BLaER1 (cell line): ENCODE results near the gene MAPRE2.

Experiments
- H3K27ac ChIP-seq: shearing (Covaris generic); formaldehyde crosslinking; 2 replicates; pipeline ENCODE4 v1.8.1; 2022
- H3K27me3 ChIP-seq: shearing (Covaris generic); formaldehyde crosslinking; 2 replicates; pipeline ENCODE4 v1.8.1; 2022
- H3K36me3 ChIP-seq: shearing (Covaris generic); formaldehyde crosslinking; 2 replicates; pipeline ENCODE4 v1.8.1; 2022
- H3K4me1 ChIP-seq: shearing (Covaris generic); formaldehyde crosslinking; 2 replicates; pipeline ENCODE4 v1.8.1; 2022
- H3K4me2 ChIP-seq: shearing (Covaris generic); formaldehyde crosslinking; 2 replicates; pipeline ENCODE4 v1.8.1; 2022
- H3K4me3 ChIP-seq: shearing (Covaris generic); formaldehyde crosslinking; 2 replicates; pipeline ENCODE4 v1.8.1; 2022
- H3K9ac ChIP-seq: shearing (Covaris generic); formaldehyde crosslinking; 2 replicates; pipeline ENCODE4 v1.8.1; 2022
- H3K9me3 ChIP-seq: shearing (Covaris generic); formaldehyde crosslinking; 2 replicates; pipeline ENCODE4 v1.8.1; 2022
- H4K20me1 ChIP-seq: shearing (Covaris generic); formaldehyde crosslinking; 2 replicates; pipeline ENCODE4 v1.8.1; 2022
- Cebpa-rat ChIP-seq: shearing (Covaris generic); IDR thresholded peaks from 2 replicates; pipeline ENCODE4 v1.8.1; 2022

MAPRE2 gene

DNA sequence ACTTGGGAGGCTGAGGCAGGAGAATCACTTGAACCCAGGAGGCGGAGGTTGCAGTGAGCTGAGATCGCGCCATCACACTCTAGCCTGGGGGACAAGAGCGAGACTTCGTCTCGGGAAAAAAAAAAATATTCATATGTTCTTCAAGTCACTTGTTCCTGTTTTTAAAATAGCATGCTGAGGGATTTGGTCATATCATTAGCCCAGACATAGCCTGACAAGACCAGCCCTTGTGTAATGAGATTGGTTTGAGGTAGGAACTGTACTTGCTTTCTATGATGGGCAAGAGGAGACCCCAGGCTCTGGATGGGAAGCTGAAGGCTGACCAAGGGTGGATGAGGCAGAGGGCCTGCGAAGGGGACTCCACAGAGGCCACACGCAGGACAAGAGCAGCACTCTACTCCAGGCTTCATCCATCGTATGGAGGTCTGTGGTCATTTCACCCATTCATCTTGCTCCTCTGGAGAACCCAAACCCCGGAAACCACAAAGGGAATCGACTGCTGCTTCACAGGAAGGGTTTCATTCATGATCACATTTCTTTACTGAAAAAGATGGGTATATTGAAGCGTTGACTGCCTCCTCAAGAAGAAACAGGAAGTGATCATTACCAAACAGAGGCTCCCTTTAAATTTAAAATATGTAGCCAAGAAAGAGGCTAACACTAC is 112.5 kb downstream of the MAPRE2 start:
- H3K9me3 ChIP-seq = peaks cover 5% of the 10 kb centered on the region
- H3K27me3 ChIP-seq = no peaks in the 10 kb centered on the region
- 0 out of 2 replicates have a peak overlapping the region, but pooled peaks have one; percentile 22 for H3K27ac ChIP-seq
- no peaks in the 10 kb centered on the region for H4K20me1 ChIP-seq
- H3K9ac ChIP-seq = no peak overlapping the region
- no peak for TF ChIP-seq Cebpa-rat
- peaks cover 33% of the 10 kb centered on the region for H3K4me1 ChIP-seq
- no peak overlapping the region for H3K4me3 ChIP-seq
- no peaks in the 10 kb centered on the region; the same call in 1 of the 2 replicates for H3K36me3 ChIP-seq
- H3K4me2 ChIP-seq = peak overlapping the region; percentile 58

DNA sequence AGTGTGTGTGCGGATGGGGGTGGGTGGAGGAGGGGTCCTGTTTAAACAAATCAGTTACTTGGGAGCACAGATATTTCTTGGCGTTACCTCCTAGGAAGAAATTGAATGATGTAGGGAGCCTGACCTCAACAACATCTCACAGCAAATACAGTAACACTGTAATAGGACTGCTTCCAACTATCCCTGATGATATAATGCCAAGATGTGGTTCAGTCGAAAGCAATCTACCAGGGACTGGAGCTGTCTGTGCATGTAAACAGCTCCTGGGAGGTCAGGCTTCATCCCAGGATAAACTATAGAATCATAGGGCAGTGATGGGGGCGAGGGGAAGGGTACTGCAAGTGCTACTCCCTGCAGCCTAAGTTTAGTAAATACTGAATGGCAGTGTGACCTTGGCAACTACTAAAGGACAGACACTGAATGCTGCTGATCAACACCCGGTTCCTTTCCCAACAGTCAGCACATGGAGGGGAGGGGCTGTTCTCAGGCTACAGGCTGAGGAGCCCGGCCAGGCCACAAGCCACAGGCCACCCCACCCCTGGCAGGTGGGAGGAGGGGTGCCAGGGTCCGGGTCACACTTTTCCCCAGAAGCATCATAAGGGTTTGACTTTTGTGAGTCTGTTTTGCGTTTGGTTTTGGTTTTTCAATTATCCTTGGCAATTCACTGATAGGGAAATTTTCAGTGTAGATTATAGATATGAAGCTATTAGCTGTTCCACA is 114.3 kb downstream of the MAPRE2 start:
- Histone ChIP-seq H3K4me2 (peak overlapping the region; percentile 40), H3K9me3 (no peaks in the 10 kb centered on the region), H3K4me3 (no peak overlapping the region), H3K27me3 (no peaks in the 10 kb centered on the region), H3K36me3 (no peaks in the 10 kb centered on the region; the same call in 1 of the 2 replicates), H3K4me1 (peaks cover 41% of the 10 kb centered on the region), H3K27ac (0 out of 2 replicates have a peak overlapping the region, but pooled peaks have one; percentile 39), H4K20me1 (no peaks in the 10 kb centered on the region), H3K9ac (no peak overlapping the region)
- TF ChIP-seq Cebpa-rat = no peak

DNA sequence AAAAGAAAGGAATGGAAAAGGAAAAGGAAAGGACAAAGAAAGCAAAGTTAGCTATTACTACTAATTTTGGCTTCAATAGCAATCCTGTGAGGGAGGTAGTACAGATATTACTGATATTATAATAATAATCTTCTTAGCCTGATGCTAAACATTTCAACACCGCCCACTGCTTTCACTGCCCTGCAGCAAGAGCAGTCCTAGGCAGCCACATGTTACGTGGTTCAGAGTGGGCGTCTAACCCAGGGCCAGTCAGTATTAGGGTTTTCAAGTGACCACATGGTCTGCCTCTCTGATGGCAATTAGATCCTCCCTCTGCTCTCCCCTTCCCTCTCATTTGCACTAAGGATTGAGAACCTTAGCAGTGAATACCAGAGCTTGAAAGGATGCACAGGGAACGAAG is 116.0 kb downstream of the MAPRE2 start:
- Histone ChIP-seq H4K20me1 (no peaks in the 10 kb centered on the region), H3K36me3 (no peaks in the 10 kb centered on the region), H3K27me3 (no peaks in the 10 kb centered on the region), H3K4me1 (peaks cover 41% of the 10 kb centered on the region), H3K9ac (no peak overlapping the region), H3K9me3 (no peaks in the 10 kb centered on the region), H3K4me2 (no peak overlapping the region), H3K27ac (no peak overlapping the region), H3K4me3 (no peak overlapping the region)
- TF ChIP-seq Cebpa-rat = no peak

DNA sequence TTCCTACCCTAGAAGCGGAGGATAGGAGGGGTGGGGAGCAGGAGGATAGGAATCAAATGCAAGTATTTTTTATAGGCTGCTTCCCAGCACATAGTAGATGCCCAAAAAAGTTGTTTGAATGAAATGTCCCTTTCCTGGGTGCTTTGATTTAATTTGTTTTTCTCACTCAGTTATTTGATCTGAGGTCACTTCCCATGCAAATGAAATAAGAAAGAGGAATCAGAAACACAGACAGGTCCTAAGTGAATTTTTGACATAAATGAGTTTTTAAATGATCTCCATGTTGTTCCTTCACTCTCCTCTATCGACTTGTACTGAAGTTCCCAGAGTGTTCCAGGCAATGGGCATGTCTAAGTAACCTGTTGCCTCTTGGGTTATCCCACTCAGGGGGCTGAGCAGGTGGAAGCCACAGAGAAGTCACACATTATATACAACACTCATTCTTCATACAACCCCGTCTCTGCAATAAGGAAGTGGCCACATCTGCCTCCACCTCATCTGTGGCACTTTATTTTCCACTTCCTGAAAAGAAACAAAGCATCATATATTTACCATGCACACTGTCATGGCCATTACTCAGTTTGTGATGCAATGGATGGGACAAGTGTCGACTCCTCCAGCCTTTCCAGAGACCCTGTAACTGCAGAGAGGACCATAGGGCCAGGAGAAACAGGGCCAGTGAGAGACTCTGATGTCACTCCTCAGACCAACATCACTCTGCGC is 117.7 kb downstream of the MAPRE2 start:
- H4K20me1 ChIP-seq = no peaks in the 10 kb centered on the region
- TF ChIP-seq Cebpa-rat = no peak
- no peaks in the 10 kb centered on the region for H3K9me3 ChIP-seq
- no peaks in the 10 kb centered on the region for H3K27me3 ChIP-seq
- peak overlapping the region; percentile 19 for H3K4me2 ChIP-seq
- H3K27ac ChIP-seq = peak overlapping the region; percentile 35; the same call in 1 of the 2 replicates
- no peaks in the 10 kb centered on the region for H3K36me3 ChIP-seq
- no peak overlapping the region for H3K9ac ChIP-seq
- peaks cover 33% of the 10 kb centered on the region for H3K4me1 ChIP-seq
- H3K4me3 ChIP-seq = no peak overlapping the region

DNA sequence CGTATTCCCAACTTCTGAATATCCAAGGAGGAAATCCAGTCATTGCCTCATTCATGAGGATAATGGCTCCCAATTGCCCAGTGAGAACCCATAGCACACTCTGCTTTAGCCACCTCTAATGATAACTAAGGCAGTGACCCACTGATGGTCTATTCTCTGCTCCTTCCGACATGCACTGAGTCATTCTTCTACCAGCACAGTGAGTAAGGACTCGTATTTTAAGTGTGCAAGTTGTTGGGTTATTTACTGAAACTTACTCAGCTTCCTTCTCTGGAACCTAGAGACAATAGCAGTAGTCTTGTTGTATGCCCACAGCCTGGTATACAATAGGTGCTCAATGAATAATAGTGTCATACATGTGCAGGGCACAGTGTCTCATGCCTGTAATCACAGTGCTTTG is 118.6 kb downstream of the MAPRE2 start:
- Histone ChIP-seq H3K9me3 (no peaks in the 10 kb centered on the region), H3K4me1 (peaks cover 25% of the 10 kb centered on the region), H3K9ac (no peak overlapping the region), H3K36me3 (no peaks in the 10 kb centered on the region), H3K27me3 (no peaks in the 10 kb centered on the region), H3K27ac (no peak overlapping the region), H3K4me3 (no peak overlapping the region), H4K20me1 (no peaks in the 10 kb centered on the region), H3K4me2 (peak overlapping the region; percentile 19; the same call in 1 of the 2 replicates)
- no peak for TF ChIP-seq Cebpa-rat

DNA sequence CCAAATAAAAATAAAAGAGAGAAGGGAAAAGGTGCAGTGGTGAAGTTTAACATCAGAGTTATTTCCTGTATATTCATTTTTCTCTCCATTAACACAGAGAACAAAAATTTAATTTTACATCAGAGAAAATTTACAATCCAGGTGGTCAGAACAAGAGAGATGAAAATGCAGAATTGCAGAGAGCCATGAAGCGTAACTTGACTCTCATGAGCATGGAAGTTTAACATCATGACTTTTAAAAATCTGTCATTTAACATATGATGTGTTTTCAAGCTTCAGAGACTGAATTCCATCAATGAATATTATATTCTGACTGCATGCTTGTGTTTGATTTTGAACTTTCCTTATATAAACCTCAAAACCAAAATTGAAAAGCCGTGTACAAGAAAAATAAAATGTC is 120.3 kb downstream of the MAPRE2 start:
- no peak overlapping the region for H3K4me2 ChIP-seq
- H4K20me1 ChIP-seq = no peaks in the 10 kb centered on the region
- no peak for TF ChIP-seq Cebpa-rat
- no peak overlapping the region for H3K9ac ChIP-seq
- H3K4me3 ChIP-seq = no peak overlapping the region
- no peaks in the 10 kb centered on the region for H3K36me3 ChIP-seq
- no peaks in the 10 kb centered on the region for H3K9me3 ChIP-seq
- peaks cover 12% of the 10 kb centered on the region for H3K4me1 ChIP-seq
- H3K27ac ChIP-seq = no peak overlapping the region
- H3K27me3 ChIP-seq = no peaks in the 10 kb centered on the region

DNA sequence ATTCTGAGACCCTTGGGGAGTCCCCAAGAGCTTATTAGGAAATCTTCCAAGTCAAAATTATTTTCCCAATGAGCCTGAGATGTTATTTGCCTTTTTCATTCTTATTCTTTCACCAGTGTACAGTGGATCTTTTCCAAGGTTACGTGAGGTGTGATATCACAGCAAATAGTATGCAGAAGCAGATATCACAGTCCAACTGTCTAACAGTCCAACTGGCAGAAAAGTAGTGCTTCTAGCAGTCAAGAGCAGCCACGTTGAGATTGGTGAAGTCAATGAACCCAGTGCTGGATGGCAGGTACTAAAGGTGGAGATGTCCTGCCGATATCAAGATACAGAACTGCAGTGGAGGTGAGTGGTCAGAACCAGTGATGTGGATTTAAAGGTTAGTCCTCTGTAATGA is 120.7 kb downstream of the MAPRE2 start:
- Histone ChIP-seq H3K9me3 (no peaks in the 10 kb centered on the region), H3K4me1 (peaks cover 12% of the 10 kb centered on the region), H3K27me3 (no peaks in the 10 kb centered on the region), H3K27ac (no peak overlapping the region), H3K36me3 (no peaks in the 10 kb centered on the region), H3K4me2 (no peak overlapping the region), H4K20me1 (no peaks in the 10 kb centered on the region), H3K4me3 (no peak overlapping the region), H3K9ac (no peak overlapping the region)
- TF ChIP-seq Cebpa-rat = no peak

DNA sequence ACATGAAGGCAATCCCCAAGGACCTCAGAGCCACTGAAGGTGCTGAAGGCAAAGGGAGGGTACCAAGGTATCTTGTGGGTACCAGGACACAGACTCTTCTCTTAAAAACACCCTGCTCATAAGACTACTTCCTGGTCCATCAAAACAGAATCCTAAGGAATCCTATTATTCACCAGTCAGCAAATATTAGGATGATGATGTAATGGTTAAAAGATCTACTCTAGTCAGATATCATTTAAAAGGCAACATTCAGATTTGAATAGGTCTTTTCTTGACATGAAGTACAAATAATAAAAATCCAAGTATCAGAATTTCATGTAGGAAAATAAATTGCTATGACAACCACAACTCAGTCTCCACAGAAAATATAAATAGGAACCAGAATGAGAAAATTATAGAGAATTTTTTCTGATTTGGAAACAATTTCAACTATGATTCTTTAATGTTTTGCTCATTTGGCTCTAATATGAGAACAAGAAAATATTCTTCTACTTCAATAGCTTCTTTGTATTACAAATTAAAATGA is 121.9 kb downstream of the MAPRE2 start:
- no peak overlapping the region for H3K4me2 ChIP-seq
- H3K9ac ChIP-seq = no peak overlapping the region
- TF ChIP-seq Cebpa-rat = no peak
- H4K20me1 ChIP-seq = no peaks in the 10 kb centered on the region
- no peaks in the 10 kb centered on the region for H3K27me3 ChIP-seq
- no peak overlapping the region for H3K27ac ChIP-seq
- H3K36me3 ChIP-seq = no peaks in the 10 kb centered on the region
- H3K4me3 ChIP-seq = no peak overlapping the region
- H3K4me1 ChIP-seq = peaks cover 12% of the 10 kb centered on the region
- no peaks in the 10 kb centered on the region for H3K9me3 ChIP-seq

DNA sequence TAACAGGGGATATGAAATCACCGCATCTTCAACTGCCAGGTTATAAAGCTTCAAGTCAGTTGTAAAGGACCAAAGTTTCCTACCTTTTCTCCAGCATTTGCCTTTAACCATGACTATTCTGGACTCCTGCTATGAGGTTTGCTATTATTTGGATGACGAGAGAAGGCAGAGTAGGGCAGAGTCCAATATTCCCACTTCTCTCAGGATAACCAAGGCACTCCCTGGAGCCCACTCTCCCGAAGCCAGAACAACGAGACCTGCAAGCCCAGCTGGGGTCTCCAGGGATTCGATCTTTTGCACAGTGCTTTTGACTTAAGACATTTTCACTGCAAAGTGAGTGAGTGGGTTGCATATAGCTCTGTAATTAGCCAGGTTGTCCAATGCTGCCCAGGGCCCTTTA is 122.5 kb downstream of the MAPRE2 start:
- H4K20me1 ChIP-seq = no peaks in the 10 kb centered on the region
- no peaks in the 10 kb centered on the region for H3K36me3 ChIP-seq
- no peak overlapping the region for H3K4me2 ChIP-seq
- no peak overlapping the region for H3K9ac ChIP-seq
- H3K27me3 ChIP-seq = no peaks in the 10 kb centered on the region
- H3K27ac ChIP-seq = no peak overlapping the region
- H3K9me3 ChIP-seq = no peaks in the 10 kb centered on the region
- peaks cover 9% of the 10 kb centered on the region for H3K4me1 ChIP-seq
- H3K4me3 ChIP-seq = no peak overlapping the region
- no peak for TF ChIP-seq Cebpa-rat

DNA sequence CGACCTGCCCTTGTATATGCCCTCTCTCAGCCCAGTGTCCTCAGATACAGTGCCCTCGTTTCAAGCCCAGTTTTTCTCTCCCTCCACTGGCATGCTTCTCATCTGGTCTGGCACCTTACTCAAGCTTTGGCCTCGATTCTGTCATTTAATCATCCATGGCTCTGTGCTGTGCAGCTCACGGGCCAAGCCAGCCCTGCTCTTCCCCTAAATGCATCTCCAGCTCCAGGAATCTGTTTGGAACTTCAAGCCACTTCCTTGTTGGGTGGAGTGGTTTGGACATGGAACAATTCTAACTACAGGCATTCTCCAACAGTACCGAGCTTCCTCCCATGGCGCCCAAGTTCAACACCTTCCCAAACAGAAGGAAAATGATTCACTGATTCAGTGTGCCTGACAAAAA is 122.9 kb downstream of the MAPRE2 start:
- H3K4me2 ChIP-seq = no peak overlapping the region
- H3K4me3 ChIP-seq = no peak overlapping the region
- no peaks in the 10 kb centered on the region for H3K27me3 ChIP-seq
- H3K36me3 ChIP-seq = no peaks in the 10 kb centered on the region
- no peak overlapping the region for H3K9ac ChIP-seq
- peaks cover 4% of the 10 kb centered on the region for H3K4me1 ChIP-seq
- H3K27ac ChIP-seq = no peak overlapping the region
- no peaks in the 10 kb centered on the region for H4K20me1 ChIP-seq
- H3K9me3 ChIP-seq = no peaks in the 10 kb centered on the region
- TF ChIP-seq Cebpa-rat = no peak
